Large intestine (tissue), 3 donors: ENCODE data around the gene ARRB2. TPM values are rescaled to one million over a fixed set of nuclear protein-coding genes. Genes with fewer than 3 reads are reported as not detected.

Experiments
- DNase-seq, 2 donors: peaks; one replicate each; pipeline versions ENCODE4 v3.0.0 to v3.0.0-alpha.2; 2013
- H3K27ac ChIP-seq: one replicate; pipeline ENCODE4 v1.5.1; 2013; ENCODE audit warnings: low read length
- H3K27me3 ChIP-seq: 2 replicates; pipeline ENCODE4 v1.6.1; 2013; ENCODE audit warnings: low read length; ENCODE audit not compliant: control insufficient read depth, insufficient read depth
- H3K36me3 ChIP-seq: 2 replicates; pipeline ENCODE4 v1.6.1; 2013; ENCODE audit warnings: low read length; ENCODE audit not compliant: control insufficient read depth, insufficient read depth
- H3K4me1 ChIP-seq: one replicate; pipeline ENCODE4 v1.6.1; 2013; ENCODE audit warnings: low read length; ENCODE audit not compliant: control insufficient read depth, insufficient read depth
- H3K4me3 ChIP-seq: one replicate; pipeline ENCODE4 v1.5.1; 2013; ENCODE audit warnings: low read length
- H3K9me3 ChIP-seq: one replicate; pipeline ENCODE4 v1.6.1; 2013; ENCODE audit warnings: mild to moderate bottlenecking, low read depth, low read length, moderate library complexity; ENCODE audit not compliant: control insufficient read depth
- WGBS: methylation state at CpG from one replicate; pipeline ENCODE4 v1.1.5; 2013; ENCODE audit warnings: low lambda C conversion rate; ENCODE audit not compliant: insufficient coverage; 5-methylcytosine and 5-hydroxymethylcytosine counted together
- polyA plus RNA-seq: library from polyadenylated mRNA; unstranded; fragments of 120-200 nt; gene quantifications from one replicate; pipeline ENCODE4 v1.2.1, GENCODE V29; 2013

ARRB2 gene
- polyA plus RNA-seq, 1 donor = 96.7 TPM

DNA sequence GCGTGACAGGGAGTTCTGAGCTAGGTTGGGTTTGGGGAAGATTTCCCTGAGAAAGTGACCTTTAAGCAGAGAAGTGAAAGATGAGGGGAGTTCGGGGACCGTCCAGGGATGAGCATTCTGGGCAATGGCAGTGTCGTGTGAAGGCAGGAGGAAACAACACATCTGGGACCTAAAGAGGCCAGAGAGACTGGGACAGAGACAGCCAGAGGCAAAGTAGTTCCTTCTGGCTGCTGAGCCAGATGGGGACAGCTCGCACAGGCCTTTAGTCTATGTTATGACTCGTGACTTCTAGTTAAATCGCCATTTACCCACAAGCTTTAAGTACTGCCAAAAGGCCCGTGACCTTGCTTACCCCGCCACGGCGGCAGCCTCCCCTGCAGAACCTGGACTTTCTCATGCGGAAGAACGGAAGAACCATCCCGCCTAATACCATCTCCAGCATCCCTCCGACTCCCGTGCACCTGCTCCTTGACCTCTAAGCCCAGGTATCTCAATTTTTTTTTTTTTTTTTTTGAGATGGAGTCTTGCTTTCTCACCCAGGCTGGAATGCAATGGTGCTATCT is 12.3 kb downstream of the ARRB2 start:
- WGBS = no CpG with 5 or more reads among the region's 16 CpGs
- peaks cover 31% of the 10 kb centered on the region for H3K36me3 ChIP-seq

GRCh38 chr17:4724650-4725049 is 14.2 kb downstream of the ARRB2 start:
- WGBS = no CpG with 5 or more reads among the region's 5 CpGs
- DNase-seq = no peak
- H3K27ac ChIP-seq = no peak overlapping the region

More for the DNA sequence above, 12.3 kb downstream of the ARRB2 start:
- no peak for DNase-seq
- Histone ChIP-seq H3K27ac (no peak overlapping the region), H3K4me1 (peaks cover 19% of the 10 kb centered on the region), H3K9me3 (no peaks in the 10 kb centered on the region), H3K4me3 (no peak overlapping the region), H3K27me3 (no peaks in the 10 kb centered on the region)

DNA sequence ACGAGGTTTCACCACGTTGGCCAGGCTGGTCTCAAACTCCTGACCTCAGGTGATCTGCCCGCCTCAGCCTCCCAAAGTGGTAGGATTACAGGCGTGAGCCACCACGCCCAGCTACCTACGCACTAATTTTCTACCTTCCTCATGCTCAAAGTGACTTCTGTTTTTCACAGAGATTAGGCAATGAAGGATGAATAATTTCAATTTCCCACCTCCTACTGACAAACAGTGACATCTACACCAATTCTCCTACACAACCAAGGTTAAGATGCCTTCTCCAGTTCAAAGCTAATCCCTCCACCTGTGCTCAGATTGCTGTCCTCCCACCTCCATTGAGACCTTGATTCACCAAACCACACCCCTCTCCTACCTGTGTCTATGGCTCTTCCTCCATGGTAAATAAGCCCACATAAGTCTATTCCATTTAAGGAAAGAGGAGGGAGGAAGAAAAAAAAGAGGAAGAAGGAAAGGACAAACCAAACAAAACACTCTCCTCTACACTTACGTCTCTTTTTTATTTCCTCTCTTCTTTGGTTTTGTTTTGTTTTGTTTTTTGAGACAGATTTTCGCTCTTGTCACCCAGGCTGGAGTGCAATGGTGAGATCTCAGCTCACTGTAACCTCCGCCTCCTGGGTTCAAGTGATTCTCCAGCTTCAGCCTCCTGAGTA is 15.3 kb downstream of the ARRB2 start:
- Histone ChIP-seq H3K27ac (no peak overlapping the region), H3K4me1 (peaks cover 23% of the 10 kb centered on the region), H3K4me3 (no peak overlapping the region), H3K9me3 (no peaks in the 10 kb centered on the region), H3K27me3 (no peaks in the 10 kb centered on the region), H3K36me3 (peaks cover 1% of the 10 kb centered on the region)
- WGBS = 100% methylated on average over 3 of the region's 9 CpGs
- DNase-seq = no peak

More at GRCh38 chr17:4724650-4725049, 14.2 kb downstream of the ARRB2 start:
- no peaks in the 10 kb centered on the region for H3K27me3 ChIP-seq
- no peaks in the 10 kb centered on the region for H3K9me3 ChIP-seq
- H3K36me3 ChIP-seq = peaks cover 12% of the 10 kb centered on the region
- peaks cover 26% of the 10 kb centered on the region for H3K4me1 ChIP-seq
- H3K4me3 ChIP-seq = no peak overlapping the region

GRCh38 chr17:4728124-4728523 is 17.7 kb downstream of the ARRB2 start:
- no peaks in the 10 kb centered on the region for H3K9me3 ChIP-seq
- no peaks in the 10 kb centered on the region for H3K27me3 ChIP-seq
- H3K4me3 ChIP-seq = no peak overlapping the region
- H3K27ac ChIP-seq = peak overlapping the region; percentile 66
- DNase-seq = peak; percentile 72 to 79
- peaks cover 10% of the 10 kb centered on the region for H3K4me1 ChIP-seq
- no CpG with 5 or more reads among the region's 3 CpGs for WGBS
- peaks cover 4% of the 10 kb centered on the region for H3K36me3 ChIP-seq

- H3K27ac ChIP-seq = no peak overlapping the region
- H3K4me1 ChIP-seq = peaks cover 19% of the 10 kb centered on the region
- no peak overlapping the region for H3K4me3 ChIP-seq
- whole genome bisulfite sequencing = no CpG with 5 or more reads among the region's 6 CpGs
- H3K27me3 ChIP-seq = peaks cover 2% of the 10 kb centered on the region
- peaks cover 13% of the 10 kb centered on the region for H3K36me3 ChIP-seq
- no peak for DNase-seq
- H3K9me3 ChIP-seq = no peaks in the 10 kb centered on the region
These were observed 22.7 kb downstream of the ARRB2 start for GRCh38 chr17:4733073-4733531.

GRCh38 chr17:4734857-4735475 is 24.5 kb downstream of the ARRB2 start:
- no peak overlapping the region for H3K27ac ChIP-seq
- no peak overlapping the region for H3K4me3 ChIP-seq
- peaks cover 13% of the 10 kb centered on the region for H3K36me3 ChIP-seq
- no peak for DNase-seq
- H3K27me3 ChIP-seq = peaks cover 16% of the 10 kb centered on the region
- no peaks in the 10 kb centered on the region for H3K9me3 ChIP-seq
- H3K4me1 ChIP-seq = peaks cover 24% of the 10 kb centered on the region
- WGBS = no CpG with 5 or more reads among the region's 8 CpGs

DNA sequence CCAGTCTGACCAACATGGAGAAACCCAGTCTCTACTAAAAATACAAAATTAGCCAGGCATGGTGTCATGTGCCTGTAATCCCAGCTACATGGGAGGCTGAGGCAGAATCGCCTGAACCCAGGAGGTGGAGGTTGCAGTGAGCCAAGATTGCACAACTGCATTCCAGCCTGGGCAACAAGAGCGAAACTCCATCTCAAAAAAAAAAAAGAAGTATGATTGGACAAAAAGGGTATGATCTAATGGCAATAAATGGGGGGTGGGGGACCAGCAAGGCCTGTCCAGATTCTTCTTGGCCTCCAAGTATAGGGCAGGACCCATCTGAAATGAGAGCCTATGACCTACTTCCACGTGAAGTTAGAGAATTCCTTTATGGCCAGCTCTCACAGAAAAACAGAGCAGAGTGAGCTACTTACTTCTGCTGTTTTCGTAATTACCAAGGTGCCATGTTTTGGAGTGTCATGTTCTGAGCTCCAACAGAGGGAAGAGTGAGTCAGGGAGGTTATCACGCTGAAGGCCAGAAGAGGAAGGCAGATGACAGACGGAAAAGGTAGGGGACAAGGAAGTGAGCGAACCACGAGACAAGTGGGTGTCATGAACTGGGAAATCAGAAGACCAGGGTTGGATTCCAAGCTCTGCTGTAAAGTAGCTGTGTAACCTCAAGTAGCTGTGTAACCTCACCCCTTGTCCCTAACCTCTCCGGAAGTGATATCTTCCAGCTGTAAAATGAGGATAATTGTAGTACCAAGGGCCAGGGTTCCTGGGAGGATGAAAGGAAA is 25.6 kb downstream of the ARRB2 start:
- Histone ChIP-seq H3K36me3 (peaks cover 13% of the 10 kb centered on the region), H3K27ac (peak overlapping the region; percentile 59), H3K27me3 (peaks cover 23% of the 10 kb centered on the region), H3K4me3 (no peak overlapping the region), H3K4me1 (peaks cover 24% of the 10 kb centered on the region), H3K9me3 (no peaks in the 10 kb centered on the region)
- DNase-seq = peak; percentile 65 to 83
- 37% methylated on average over 2 of the region's 9 CpGs for WGBS

DNA sequence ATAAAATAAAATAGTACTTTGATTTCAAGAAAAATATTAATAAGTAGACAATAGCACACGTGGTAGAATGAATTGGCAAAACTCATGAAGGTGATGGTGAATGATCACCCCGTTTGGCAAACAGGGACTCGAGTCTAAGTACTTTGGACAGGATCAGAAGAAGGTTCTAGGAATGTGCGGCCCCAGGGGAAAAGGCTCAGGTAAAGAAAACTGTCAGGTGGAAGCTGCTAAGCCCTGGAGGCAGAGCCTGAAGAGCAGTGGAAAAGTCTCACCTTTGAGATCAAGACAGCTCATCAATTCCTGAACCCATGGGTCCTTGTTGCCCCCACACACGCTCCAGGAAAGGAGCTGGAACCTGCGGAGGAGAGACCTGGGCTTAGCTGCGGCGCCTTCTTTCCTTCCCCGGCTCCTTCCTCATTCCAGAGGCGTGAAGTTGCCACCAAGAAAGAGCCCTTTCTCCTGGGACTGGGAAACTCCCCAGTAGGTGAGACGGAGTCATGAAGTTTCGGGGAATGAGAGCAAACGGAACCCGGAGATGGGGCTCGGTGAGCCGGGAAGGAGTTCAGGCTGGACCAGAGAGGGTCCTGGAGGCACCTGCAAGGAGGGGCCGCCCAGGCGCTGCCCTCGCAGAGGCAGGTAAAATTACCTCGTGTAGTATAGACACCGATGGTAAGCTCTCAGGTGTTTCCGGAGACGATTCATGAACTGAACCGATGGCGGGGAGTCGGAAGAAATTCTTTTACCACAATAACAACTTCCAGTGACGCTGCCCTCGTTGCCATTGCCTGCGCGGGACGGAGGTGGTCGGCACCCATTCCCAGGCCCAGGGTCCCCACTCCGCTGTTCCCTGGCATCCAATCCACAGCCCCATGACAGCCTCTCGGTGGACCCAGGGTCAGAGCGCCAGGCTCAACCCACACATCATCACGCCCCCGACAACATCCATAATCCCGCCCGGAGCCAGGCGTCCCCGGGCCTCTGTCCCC is 28.0 kb downstream of the ARRB2 start:
- Histone ChIP-seq H3K9me3 (no peaks in the 10 kb centered on the region), H3K4me1 (peaks cover 24% of the 10 kb centered on the region), H3K27ac (peak overlapping the region; percentile 60), H3K27me3 (peaks cover 23% of the 10 kb centered on the region), H3K4me3 (peak overlapping the region; percentile 79), H3K36me3 (peaks cover 8% of the 10 kb centered on the region)
- 57% methylated on average over 1 of the region's 41 CpGs for WGBS
- peak; percentile 59 to 84 for DNase-seq

- Histone ChIP-seq H3K4me3 (peak within 1 kb of the TSS; percentile 79), H3K4me1 (peaks cover 24% of the 10 kb centered on the region), H3K9me3 (no peaks in the 10 kb centered on the region), H3K36me3 (peaks cover 6% of the 10 kb centered on the region), H3K27me3 (peaks cover 32% of the 10 kb centered on the region), H3K27ac (peak within 1 kb of the TSS; percentile 60)
- WGBS = no CpG with 5 or more reads among the region's 100 CpGs
- DNase-seq = peak; percentile 56 to 82
These were observed 28.9 kb downstream of the ARRB2 start, which contains the start of the genes CXCL16 and ZMYND15 for GRCh38 chr17:4739122-4740024. Gene CXCL16 (minus strand): TSS chr17:4739928. CDS start chr17:4739339, 589 bp downstream. Gene ZMYND15 (plus strand): TSS chr17:4739833. CDS start chr17:4740549, 716 bp downstream.
